Stimulated activated CD4-positive, alpha-beta T cell treated with anti-CD3 and anti-CD28 coated beads, Interleukin-4, amount 100 ng/mL, for 1 hour (primary cell): Measurements from ENCODE around the gene ARHGAP21.

ENCODE experiments used
- DNase-seq: peaks from one replicate; pipeline ENCODE4 v3.0.0-alpha.2; 2020

Gene ARHGAP21

DNA sequence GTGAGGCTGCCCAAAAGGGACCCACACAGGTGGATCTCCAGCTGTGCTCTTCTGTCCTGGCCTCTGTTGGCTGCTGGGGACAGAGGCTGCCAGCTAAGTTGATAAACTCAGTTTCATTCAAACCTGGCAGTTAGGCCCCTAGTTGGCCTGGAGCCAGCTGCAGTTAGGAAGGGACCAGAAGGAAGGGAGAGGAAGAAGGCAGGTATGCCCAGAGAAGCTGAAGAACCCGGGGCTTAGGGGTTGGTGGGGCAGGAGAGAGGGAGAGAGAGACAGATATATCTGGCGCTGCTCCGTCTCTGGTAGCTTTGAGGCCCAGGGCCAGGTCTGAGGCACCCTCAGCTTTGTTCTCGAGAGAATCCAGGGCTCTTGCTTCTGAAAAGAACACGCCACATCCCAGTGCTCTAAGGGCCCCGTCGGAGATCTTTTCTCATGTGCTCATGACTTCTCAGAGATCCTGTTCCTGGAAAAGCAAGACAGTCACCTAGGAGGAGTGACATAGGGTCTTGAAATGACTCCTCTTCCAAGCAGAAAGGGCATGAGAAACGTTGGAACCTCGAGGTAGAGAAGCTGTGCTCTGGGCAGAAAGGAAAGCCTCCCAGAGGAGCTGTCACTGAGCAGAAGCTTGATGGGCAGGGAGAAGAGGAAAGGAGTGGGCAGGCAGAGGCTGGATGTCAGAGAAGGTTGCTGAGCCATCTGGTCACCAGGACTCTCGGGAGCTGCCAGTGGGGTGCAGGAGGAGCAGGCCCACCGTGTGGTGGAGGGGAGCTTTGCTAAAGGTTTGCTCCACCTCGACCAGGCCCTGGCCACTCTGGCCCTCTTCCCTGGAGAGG lies 153.6 kb downstream of the ARHGAP21 start:
- DNase-seq = no peak

- DNase-seq = no peak
These were observed 154.3 kb downstream of the ARHGAP21 start for GRCh38 chr10:24569330-24569796.

DNA sequence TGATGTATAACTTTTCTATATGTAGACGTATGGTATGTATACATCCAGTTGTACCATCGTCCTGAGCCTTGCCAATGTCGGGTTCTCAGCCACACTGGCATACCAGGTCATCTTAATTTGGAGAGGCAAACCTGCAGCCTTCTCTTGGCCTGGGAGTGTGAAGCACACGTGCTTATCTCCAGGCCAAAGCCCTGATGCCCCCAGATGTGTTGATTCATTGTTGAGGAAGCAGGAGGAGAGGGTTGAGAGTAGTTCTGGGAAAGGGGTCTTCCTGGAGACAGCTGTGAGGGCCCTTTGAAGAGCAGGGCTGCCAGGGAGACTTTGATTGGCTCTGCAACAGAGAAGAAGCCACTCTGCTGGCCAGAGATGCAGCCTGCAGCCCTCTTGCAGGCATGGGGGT lies 155.6 kb downstream of the ARHGAP21 start:
- no peak for DNase-seq

GRCh38 chr10:24561453-24561852 lies 162.2 kb downstream of the ARHGAP21 start:
- no peak for DNase-seq

DNA sequence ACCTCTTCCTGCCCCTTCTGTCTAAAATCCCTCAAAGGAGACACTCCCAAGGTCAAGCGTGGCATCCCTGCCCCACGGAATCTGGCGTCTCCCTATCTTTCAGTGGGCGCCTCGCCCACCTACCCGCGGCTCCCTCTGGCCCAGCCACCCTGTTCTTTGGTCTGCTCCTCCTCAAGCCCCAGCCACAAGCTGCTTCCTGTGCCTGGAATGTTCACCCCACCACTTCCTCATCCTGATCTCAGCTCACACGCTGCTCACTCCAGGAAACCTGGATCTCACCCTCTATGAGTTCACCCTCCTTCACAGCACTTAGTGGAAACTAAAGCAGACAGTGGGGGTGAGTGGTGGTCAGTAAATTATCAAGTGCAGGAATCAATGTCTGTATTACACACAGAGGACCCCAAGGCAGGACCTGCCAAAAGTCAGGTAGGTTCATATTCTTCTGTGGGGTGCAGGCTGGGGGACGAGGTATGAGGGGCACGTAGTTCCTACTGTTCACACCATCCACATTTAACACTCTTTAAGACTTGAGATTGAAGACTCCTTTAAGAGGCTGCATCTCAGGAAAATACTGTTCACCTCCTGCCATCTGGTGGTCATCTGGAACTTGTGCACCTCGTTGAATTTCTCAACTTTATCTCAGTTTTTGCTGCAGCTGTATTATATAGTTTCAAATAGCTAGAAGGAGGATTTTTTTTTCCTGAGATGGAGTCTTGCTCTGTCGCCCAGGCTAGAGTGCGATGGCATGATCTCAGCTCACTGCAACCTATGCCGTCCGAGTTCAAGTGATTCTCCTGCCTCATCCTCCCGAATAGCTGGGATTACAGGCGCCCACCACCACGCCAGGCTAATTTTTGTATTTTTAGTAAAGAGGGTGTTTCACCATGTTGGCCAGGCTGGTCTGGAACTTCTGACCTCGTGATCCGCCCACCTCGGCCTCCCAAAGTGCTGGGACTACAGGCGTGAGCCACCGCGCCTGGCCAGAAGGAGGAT lies 166.6 kb downstream of the ARHGAP21 start:
- DNase-seq = no peak

DNA sequence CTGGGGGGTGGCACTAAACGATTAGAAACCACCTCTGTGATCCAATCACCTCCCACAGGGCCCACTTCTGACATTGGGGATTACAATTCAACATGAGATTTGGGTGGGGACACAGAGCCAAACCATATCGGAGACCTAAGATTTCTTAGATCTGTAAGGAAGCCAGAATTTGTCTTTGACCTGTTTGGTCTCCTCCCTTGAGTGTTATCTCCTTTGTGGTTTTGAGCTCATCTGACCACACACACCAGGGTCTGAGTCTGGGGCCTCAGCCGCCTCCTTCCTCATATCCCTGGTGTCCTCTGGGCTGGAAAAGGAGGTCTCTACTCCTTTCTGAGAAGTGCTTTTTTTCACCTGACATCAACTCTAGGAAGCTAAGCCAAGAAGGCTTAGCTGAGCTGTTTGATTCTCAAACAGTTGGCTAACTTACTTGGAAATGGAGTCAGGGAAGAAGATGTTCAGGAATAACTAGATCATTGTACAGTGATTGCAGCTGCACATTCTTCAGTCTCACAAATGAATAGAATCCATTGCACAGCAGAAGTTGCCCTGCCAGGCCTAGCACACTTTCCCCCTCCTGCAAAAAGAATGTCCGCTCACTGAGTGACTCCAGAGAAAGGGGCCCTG lies 167.4 kb downstream of the ARHGAP21 start:
- no peak for DNase-seq

GRCh38 chr10:24554036-24554435 lies 169.7 kb downstream of the ARHGAP21 start:
- DNase-seq = no peak

DNA sequence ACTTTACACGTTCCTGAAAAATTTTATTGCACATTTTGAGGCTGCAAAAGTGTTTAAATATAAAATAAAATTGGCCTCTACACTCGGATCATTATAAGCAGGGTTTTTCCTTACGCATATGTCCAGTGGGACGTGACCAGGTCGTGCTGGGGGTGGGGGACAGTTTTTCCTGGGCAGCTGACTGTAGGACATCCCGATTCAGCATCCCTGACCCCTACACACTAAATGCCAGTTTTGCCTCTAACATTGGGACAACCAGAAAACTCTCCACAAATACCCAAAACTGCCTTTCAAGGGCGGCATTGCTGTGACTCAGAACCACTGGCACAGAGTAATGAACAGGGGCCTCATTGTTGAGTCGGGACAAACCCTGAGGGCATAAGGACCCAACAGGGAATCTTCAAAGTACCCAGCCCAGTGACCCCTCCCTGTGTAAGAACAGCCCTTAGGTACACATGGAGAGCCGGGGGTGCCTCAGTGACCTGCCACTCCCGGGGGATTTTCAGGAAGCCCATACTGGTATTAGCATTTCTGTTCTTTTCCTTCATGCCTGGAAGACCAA lies 170.6 kb downstream of the ARHGAP21 start:
- no peak for DNase-seq

DNA sequence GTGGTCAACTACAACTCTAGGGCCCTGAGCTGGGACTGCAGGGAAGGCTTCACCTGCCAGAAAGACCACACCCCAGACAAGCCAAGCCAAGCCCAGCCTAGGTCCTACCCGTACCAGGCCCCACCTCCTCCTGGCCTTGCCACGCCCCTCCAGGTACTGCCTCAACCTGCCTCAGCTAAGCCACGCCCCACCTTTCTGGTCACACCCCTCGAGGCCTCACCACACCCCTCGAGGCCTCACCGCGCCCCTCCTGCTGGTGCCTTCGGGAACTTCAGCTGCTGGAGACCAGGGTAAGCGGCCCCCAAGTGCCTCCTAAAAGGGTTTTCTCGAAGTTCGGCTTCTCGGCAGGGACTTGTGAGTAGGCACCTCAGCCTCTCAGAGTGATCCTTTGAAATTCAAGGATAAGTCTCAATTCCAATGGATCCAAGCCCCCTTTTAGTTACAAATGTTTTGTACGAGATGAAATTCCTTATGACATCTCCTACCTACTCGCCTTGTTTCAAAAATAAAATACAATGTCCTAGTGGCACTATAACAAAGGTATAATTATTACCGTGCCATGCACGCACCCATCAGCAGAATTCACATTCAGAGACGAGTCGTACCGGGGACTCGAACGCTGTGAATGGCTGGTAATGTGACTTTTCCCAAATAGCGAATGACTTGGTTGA lies 171.2 kb downstream of the ARHGAP21 start:
- DNase-seq = peak; percentile 11

- DNase-seq = no peak
These were observed 172.5 kb downstream of the ARHGAP21 start for GRCh38 chr10:24551161-24551560.

DNA sequence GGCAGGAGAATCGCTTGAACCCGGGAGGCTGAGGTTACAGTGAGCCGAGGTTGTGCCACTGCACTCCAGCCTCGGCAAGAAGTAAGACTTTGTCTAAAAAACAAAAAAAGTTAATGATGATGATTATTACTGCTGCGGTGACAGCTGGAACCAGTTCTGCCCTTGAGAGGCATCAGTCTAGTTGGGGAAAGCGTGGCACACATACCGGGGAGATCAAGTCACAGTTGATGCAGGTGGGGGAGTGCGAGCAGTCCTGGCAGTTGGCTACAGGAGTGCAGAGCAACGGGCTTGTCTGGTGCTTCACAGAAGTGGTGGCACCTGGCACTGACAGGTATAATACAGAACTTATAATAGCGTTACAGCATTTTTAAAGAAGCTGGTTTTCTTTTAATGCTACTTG lies 173.0 kb downstream of the ARHGAP21 start:
- no peak for DNase-seq

GRCh38 chr10:24545585-24545984 lies 178.1 kb downstream of the ARHGAP21 start:
- no peak for DNase-seq

DNA sequence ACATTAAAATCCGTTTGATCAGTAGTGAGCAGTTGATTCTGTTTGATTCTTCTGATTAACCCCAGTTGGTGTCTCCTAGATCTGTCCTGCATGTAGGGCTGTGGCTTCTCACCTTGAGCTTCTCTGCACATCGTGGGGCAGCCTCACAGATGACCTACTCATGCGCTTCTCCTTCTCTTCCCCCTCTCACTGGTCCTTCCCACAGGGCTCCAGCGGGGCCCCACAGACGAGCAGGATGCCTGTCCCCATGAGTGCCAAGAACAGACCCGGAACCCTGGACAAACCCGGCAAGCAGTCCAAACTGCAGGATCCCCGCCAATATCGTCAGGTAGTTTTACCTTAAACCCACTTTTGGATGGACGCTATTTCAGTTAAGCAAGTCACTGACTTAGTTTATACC lies 178.9 kb downstream of the ARHGAP21 start:
- no peak for DNase-seq

DNA sequence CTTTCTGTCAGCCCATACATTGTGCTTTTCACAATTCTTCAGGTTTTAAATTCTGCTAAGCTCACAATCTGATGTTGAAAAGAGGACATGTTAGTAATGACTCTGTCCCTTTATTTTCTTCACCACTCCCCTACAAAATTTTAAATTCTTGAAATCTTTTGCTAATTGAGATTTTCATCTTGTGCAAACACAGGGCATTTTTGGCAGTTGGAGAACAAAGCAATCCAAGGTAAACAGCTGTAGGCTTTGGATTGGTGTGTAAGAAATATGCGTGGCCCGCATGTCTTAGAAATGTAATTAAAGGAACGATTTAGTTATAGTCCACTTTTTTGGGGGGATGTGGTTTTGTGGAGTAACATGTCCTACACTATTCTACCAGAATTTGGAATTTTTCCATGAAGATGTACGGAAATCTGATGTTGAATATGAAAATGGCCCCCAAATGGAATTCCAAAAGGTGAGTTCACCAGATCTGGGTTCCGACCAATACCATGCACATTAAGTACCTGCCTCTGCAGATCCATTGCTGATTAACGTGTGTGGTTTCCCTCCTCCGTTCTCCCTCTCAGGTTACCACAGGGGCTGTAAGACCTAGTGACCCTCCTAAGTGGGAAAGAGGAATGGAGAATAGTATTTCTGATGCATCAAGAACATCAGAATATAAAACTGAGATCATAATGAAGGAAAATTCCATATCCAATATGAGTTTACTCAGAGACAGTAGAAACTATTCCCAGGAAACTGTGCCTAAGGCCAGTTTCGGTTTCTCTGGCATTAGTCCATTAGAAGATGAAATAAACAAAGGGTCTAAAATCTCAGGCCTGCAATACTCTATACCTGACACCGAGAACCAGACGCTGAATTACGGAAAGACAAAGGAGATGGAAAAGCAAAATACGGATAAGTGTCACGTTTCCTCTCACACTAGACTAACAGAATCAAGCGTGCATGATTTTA lies 181.1 kb downstream of the ARHGAP21 start:
- no peak for DNase-seq

- DNase-seq = no peak
These were observed 182.4 kb downstream of the ARHGAP21 start for GRCh38 chr10:24541239-24541753.

GRCh38 chr10:24536636-24537035 lies 187.1 kb downstream of the ARHGAP21 start:
- DNase-seq = no peak

DNA sequence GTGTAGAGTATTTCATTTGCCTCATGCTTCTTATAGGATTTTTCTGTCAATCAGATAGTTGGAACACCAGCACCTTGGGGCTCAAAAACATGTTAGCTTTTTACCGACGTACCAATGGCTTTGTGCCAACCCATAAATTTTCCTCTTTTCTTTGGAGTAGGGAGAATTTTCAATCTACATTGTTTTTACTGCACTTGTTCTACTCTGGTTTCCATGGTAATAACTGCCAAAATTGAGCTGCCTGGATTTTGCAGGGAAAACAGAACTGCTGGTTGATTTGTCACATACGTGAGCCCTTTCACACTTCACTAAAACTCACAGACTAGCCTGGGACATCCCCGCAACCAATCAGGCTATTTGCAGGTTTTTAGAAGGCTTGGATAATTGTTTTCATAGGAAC lies 189.7 kb downstream of the ARHGAP21 start:
- DNase-seq = no peak
